GM21576 (cell line): Measurements from ENCODE around the gene IL18R1.

Experiments used
- ATAC-seq: cut with Tn5 transposase; IDR thresholded peaks from one replicate; pipeline ENCODE4 v1.9.1; 2021; ENCODE audit warnings: mild to moderate bottlenecking, moderate library complexity; ENCODE audit not compliant: unreplicated experiment

The IL18R1 gene

DNA sequence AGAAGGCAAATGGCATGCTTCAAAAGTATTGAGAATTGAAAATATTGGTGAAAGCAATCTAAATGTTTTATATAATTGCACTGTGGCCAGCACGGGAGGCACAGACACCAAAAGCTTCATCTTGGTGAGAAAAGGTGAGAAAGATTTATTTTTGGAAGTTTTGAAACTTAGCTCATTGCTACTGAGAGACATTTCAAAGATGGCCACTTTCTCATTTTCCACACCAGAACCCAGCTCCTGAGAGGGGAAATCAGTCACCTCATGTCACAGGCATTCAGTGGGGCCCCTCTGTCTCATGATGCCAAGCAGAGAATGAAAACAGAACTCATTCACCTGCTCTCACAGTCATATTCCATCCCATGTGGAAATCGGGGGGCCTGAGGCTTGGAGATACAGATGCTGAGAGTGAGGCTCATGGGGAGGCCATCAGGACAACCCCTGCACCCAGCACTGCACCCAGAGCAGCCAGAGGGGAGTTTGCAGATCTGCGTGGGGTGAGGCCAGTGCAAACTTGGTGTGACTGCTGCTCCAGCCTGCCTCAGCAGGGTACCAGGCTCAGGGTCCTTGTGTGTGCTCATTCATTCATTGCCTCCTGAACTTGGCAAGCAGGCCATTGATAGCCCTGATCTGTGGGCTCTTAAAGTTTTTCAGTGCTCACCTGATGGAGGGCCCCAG lies 31.4 kb downstream of the IL18R1 start:
- no peak for ATAC-seq

DNA sequence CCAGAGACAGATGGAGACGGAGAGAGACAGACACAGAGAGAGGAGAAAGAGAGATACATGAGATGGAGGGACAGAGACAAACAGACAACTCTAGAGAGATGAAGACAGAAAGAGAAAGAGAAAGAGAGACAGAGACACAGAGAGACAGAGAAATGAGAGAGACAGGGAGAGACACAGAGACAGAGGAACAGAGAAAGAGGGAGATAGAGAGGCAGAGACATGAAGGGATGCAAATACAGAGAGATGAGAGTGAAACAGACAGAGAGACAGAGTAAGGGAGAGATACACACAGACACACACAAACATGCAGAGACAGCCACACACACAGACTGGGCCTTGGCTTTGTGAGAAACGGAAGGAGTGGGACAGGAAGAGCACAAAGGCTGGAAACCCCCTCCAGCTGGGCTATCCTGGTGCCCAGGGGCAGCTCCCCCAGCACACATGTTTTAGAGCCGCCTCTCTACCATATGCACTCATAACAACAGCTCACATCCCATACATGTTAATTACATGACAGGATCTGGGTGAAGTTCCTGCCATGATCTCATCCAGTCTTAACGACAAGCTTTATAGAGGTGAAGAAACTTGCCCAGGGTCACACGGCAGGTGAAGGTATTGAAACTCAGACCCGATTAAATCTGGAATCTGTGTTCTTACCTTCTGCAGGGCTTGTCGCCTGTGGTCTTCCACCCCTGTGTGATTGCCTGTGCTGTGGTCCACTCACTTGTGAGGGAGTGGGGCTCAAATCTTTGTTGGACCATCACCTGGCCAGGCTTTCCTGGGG lies 32.4 kb downstream of the IL18R1 start:
- no peak for ATAC-seq

DNA sequence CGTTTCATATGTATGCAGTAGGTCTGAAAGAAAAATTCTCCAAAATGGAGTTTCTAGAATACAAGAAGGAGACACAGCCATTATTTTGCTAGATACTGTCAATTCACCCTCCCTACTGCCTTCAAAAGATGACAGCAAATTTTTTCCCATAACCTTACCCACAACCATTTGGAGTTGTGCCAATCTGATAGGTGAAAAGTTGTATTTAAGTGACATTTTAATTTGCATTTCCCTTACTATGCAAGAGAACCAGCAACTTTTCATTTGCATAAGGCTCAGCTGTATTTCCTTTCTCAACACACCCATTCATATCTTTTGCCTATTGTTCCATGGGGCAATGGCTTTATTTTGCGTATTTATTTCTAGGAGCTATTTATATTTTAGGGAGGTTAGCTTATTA lies 36.0 kb downstream of the IL18R1 start:
- ATAC-seq = no peak

DNA sequence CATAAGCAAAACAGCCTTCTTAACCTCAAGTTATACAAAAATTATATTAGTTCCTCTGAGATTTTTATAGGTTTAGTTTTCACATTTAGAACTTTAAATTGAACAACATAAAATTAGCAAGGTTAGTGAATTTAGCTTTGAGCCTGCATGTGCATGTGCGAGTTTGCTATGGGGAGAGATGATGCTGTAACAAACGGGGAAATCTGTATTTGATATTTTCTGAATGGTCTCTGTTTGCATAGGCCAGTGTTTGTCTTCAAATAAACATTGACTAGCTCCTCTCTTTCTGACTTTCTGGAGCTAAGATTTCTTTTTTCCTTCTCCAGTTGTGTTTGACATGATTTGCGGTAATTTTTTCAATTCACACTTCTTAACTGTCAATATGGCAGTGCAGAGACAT lies 36.5 kb downstream of the IL18R1 start:
- ATAC-seq = no peak

DNA sequence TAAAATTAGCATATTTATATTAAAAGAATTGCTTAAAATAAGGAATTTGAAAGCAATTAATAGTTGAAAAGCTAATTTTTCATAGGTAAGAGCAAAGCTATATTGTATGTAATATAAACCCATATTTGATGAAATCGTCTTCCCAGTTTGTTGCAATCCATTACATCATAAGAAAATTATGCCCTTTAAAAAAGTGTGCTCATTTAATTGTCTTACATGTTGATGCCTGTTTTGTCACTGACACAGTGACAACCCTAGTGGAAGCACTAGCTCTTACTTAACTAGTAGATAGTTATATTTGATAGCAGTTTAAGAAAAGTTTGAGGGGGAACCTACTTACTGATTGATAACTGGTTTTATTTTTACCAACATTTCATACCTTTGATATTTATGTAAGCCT lies 37.3 kb downstream of the IL18R1 start:
- ATAC-seq = no peak

DNA sequence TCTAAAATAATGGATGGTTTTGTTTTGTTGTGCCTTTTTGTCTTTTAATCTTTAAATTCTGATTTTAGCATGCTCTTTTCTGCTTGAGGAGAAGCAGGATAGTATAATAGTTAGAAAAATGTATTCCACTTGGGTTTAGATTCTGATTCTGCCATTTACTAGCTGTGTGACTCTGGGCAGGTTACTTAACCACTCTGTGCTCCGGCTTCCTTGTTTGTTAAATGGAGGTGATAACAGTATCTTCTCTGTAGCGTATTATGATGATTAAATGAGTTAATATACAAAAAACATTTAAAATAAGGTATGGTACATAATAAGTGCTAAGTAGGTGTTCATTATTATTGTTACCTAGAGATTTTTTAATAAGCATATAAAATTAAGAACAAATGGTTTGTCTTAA lies 40.4 kb downstream of the IL18R1 start:
- ATAC-seq = no peak

DNA sequence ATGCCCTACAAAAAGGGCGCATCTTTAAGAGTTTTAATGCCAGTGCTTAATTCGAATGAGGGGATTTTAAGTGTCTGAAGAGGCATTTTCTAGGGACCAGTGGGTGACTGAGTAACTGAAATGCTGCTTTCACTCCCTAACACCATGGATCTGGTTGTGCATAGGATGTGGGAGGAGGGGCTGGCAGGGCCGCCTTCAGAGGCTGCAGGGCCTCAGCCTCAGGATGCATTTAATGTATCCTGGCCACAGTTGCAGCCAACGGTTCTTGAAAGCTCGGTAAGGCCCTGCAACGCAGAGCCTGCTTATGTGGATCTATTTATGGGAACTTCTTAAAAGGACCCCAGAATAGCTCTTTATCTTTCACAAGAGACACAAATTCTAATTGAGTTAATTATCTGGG lies 41.6 kb downstream of the IL18R1 start:
- ATAC-seq = no peak

DNA sequence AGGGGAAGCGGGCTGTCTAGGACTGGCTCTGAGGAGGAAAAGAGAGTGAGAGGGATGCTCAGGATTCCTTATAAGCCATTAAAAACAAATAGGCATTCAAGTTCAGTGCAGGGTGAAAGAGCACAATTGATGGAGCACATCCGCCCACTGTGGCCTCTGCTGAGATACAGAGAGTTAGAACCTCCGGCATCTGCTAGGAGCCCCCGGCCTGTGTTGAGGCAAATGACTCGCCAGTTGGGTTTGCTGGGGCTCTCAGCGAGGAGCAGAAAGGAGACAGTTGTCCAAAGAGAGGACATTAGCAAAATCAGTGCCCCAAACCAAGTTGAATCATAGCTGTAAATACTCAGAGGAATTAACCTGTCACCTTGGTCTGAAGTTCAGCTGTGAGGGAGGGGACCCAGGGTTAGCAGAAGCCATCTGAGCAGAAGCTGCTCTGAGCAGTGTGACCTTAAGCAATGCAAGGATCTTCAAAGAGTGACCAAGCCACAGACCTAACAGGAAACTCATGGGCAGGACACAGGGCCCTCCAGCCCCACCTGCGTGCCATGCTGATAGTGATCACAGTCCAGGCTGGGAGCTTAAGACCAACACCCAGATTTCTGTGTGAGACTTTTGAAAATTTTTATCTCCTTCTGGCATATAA lies 44.0 kb downstream of the IL18R1 start:
- ATAC-seq = no peak

DNA sequence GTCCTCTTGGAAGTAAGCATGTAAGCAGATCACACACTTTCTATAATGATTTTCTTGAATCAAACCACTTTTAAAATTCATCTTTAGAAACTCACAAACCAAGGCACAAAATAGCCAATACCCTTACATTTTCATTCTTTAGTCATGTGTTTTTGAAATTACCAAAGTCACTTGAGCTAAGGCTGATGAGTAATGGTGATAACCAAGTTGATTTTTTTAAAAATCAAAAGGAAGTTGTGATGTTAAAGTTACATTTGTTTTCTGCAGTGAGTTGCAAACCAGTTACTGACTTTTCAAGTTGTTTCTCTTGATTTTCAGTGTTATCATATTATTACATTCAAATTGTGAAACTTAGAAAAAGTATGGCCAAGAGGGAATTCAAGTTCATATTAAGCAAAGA lies 45.9 kb downstream of the IL18R1 start:
- ATAC-seq = no peak

DNA sequence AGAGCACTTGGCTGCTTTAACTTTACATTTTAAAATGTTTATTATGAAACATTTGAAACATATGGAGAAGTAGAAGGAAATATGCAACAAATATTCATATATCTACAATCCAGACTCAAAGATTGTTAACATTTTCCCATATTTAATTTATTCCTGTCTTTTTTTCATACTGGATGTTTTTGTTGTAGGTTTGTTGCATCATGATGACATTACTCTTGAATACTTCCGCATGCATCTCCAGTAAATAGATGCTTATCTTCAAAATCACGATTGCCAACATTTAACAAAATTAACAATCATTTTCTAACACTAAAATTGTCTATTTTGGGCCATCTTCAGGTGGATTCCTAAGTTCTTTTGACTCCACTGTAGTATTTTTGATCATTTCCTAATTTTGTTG lies 46.3 kb downstream of the IL18R1 start:
- ATAC-seq = no peak

DNA sequence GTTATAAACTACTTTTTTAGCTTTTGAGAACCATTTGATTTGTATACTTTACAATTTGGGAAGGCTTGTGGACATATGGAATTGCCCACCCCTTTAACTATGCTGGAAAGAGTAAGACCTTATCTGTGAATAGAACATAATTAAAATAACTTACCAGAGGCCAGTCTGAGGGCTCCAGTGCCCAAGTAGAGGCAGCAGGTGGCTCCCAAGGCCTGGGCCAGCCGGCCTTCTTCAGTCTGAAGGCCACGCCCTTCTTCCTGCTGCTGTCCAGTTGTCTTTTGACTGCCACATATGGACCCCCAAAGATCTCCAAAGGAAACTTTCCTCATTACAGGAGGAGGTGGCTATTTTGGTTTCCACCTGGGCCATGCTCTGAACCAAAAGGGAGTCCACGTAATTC lies 55.4 kb downstream of the IL18R1 start:
- no peak for ATAC-seq

DNA sequence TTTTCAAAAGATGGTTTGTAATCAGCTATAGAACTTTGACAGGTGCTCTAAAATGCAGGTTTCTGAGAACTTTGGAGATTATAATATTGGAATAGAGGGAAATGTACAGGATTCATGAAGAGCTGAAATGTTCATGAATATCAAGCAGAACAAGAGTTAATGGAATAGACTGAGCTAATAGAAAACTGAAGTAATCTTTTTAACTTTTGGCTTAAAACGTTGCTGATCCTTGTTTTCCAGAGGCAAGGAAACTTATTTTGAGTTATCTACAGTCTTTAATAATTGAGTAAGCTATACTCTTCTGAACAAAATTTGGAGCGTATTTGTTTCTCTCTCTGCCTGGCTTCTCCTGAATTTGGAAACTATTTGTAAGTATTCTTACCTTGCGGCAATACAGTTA lies 56.6 kb downstream of the IL18R1 start:
- ATAC-seq = no peak

DNA sequence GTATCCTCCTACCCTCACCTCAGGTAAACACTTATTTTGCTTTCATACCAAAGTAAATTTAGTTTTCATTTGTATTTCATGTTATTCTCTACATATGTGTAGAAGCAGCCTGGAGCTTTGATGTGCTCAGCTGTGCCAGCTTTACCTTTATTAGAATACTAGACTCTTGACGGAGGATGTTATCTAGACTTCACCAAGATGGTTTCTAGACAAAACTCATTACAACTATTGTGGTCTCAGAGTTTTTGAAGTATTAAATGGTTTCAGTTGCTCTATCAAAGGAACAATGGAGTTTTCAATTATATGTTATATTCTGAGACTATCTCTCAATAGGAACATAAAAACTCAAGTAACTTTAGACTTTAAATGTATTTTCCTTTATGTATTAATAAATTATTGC lies 62.4 kb downstream of the IL18R1 start:
- ATAC-seq = peak; percentile 27

DNA sequence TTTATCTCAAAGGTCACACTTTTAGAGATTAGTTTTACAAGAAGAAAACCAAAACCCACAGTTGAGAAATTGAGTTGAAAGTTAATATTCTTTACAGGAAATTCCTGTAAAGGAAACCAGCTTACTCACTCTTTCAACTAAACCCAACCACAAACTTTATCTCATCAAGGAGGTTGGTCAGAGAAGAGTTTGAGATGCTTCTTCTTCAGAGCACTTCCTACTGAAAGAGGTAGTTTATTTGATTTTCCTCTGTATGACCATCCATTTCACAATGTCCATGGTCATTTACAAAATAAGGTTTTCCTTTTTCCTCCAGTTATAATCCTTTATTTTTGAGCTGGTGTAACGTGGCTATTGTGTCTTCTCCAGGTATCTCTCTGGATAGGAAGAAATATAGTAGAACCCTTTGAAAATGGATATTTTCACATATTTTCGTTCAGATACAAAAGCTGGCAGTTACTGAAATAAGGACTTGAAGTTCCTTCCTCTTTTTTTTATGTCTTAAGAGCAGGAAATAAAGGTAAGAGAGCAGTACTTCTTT lies 62.9 kb downstream of the IL18R1 start:
- ATAC-seq = peak; percentile 90

DNA sequence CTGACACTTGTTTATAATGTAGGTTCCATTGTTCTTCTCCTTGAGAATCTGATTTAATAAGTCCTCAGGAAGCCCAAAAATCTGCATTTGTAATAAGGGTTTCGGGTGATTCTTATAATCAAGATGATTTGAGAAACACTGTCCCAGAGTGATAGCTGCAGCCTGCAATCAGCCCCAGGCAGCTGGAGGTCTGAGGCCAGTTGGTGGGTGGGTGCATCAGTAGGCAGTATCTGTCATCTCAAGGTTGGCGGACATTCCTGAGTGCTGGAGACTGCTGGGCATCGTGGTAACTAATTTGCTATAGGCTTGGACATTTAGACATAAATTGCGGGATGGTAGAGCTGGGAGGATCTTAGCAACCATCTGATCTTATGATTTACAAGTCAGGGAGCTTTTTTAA lies 64.7 kb downstream of the IL18R1 start:
- no peak for ATAC-seq

DNA sequence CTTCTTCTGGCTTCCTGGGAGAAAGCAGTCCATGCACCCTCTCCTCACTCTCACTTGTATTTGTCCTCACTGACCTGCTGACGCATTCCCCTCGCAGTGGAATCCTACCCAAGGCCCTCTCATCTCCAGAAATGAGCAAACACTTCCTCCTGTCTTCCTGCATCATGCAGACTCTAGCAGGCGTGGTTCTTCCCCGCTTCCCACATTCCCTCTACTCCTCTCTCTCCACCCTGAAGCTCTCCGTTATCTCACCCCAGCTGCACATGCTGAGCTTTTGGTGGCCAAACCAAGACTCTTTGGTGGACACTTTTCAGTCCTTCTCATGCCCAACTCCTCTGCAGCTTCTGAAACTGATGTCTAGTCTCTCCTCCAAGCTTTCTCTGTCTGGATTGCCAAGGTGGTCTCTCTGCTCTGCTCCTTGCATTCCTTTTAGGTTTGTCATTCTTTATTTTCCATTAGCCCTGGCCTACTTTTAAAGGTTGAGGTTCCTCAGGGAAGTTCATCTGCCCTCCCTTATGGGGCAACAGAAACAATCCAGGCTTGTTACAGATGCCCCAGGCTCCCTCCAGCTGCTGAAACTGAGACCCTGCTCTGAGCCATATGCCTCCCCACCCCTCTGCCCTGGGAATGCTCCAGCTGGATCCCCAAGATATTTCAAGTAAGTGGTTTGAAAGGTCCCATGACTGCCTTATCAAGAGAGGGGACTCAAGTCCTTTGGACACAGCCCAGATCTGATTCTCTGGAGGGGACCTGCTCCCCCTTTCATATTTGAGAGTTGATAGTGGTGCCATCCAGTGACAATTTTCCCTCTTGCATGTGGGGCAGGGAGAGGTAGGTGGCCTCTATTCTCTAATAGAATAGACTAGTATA lies 66.5 kb downstream of the IL18R1 start:
- ATAC-seq = no peak

DNA sequence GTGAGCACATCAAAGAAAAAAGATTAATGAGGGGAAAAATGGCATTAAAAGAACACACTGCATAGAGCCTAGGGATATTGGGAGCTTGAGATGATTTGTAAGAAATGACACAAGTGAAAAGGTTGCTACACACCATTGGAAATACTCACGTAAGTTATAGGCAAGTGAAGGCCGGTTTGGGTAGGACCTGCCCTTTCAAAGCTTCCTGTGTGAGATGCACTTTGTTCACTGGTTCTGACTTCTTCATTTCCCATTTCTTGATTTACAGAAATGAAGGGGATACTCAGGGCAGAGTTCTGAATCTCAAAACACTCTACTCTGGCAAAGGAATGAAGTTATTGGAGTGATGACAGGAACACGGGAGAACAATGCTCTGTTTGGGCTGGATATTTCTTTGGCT lies 67.3 kb downstream of the IL18R1 start, which contains the start of gene IL18RAP:
TSS of gene IL18RAP (plus strand) at position 251 of the 400 bp plus-strand sequence. CDS start at position 369, 118 bp downstream.
- no peak for ATAC-seq

DNA sequence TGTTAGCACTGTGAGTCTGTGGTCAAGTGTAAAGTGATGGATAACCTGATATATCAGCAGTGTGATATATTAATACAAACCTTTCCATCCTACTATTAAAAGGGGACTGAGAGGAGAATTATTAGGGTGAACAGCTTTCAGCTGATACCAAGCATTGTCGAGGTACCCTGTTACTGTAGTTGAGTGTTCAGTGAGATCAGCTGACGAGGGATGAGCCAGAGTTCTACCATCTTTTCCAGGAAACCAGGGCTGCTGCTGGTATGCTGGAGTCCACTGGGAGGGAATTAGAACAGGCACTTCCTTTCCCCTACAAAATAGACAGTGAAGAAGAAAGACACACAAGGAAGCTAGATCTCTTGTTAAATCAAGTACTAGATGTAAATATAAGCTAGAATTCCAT lies 67.8 kb downstream of the IL18R1 start:
- no peak for ATAC-seq

DNA sequence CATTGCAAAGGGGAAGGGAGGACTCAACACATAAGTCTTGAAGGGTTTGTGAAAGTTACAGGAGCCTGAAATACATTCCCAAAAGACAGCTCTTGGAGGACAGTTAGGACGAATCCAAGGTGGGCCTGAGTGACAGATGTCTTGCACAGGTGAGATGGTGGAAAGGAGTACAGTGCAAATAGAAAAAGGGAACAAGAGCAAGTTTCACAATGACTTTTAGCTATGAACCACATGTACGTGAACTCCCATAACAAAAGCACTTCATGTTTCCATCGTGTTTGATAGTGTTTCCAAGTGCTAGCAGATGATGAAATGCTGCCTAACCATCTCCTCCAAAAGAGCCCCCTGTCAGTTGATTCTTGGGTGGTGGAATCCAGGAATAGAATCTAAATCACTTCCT lies 69.2 kb downstream of the IL18R1 start:
- peak; percentile 92 for ATAC-seq

DNA sequence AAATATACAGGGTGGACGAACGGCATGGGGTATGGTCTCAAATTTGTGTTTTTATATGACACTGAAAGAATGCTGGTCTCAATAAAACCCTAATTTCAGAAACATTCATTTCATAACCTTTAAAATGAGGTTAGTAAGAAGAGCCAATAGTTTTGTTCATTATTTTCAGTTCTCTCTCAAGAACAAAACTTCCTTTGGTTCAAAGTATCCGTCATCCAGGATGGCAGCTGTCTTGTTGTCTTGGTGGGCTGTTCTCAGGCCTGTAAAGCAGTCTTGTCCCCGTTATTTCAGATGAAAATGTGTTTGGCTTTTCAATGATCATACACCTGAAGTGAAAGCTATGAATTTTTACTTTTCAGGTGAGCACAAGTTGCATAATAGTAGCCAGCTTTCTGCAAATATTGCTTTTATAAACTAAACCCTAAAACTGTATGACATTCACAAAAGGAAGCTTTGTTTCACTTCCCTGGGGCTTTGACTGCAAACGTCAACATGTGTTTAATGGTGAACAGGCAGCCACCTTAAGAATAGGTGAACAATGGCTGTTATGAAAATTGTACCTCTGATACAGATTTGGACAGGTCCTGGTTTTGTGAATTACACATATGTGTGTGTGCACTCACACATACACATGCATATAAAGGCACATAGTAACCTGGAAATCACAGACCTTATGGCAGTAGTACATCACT lies 70.0 kb downstream of the IL18R1 start:
- ATAC-seq = no peak
